GM08714 (cell line): ENCODE measurements around the gene OR14A2.
"Not testable (repeated sequence)": the region's sequence is repeated elsewhere in the genome, so short reads cannot be mapped to it uniquely, and the experiment has no call there.

Experiments
- H3K4me3 ChIP-seq: fragments of 200-500 bp; sonication (Bioruptor generic); 2 replicates; pipeline ENCODE4 v1.5.1; 2014; ENCODE audit warnings: mild to moderate bottlenecking, low read length, inconsistent platforms
- ZNF274 ChIP-seq: IDR thresholded peaks from 2 replicates; pipeline ENCODE4 v1.6.1; 2012; ENCODE audit warnings: mild to moderate bottlenecking, low read depth, low read length

The OR14A2 gene

DNA sequence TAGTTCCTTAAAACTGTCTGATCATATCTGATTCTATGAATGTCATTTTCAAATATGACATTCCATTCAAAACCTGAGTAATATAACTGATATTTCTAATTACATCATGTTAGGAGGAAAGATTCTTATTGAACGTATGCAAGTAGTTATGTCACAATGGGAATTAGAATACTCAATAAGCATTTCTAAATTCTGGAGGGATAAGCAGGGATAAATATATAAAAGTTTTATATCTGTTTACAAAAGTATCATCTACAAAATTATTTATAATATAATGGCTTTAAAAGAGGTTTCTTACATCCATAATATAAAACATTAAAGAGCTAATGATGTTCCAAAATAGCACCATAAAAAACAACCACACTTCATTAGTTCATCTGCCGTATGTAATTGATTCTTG lies at the start of gene OR14A2:
TSS of gene OR14A2 (minus strand) at position 101 of the 400 bp plus-strand sequence.
- no peak within 1 kb of the TSS for H3K4me3 ChIP-seq
- TF ChIP-seq ZNF274 = no peak

DNA sequence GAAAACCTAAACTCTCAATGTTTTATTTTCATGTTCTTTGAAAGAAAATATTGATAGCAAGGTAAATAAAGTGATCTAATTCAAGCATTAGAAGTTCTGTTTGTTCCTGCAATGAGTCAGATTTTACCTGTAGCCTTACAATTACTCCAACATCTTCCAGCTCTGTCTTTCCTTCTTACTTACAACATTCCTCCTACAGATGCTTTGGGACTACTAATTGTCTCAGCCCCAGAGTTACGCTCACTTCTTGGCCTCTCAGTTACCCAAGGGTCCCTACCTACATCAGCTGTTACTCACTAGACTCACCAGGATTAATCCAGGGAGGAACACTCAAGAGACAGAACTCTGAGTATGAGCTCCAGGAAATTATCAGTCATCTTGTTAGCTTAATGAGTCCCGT lies 49.6 kb upstream of the OR14A2 start:
- TF ChIP-seq ZNF274 = no peak
- H3K4me3 ChIP-seq = no peak overlapping the region

DNA sequence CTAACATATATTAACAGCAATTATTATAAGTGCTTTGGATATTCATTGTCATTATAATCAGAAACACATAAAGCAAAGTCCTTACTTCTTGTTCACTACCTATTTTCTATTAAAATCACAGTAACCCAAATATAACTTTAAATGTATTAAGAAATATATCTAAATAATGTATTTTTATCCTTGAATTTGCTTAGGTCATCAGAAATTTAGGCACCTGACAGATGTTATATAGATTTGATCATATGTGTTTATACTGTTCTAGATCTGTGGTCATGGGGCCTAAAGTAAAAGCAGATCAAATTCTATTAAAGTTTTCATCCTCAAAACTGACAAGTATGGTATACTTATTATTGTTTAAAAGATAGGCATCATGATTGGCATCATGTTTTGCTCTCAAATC lies 21.7 kb upstream of the OR14A2 start:
- H3K4me3 ChIP-seq = no peak overlapping the region
- no peak for TF ChIP-seq ZNF274

DNA sequence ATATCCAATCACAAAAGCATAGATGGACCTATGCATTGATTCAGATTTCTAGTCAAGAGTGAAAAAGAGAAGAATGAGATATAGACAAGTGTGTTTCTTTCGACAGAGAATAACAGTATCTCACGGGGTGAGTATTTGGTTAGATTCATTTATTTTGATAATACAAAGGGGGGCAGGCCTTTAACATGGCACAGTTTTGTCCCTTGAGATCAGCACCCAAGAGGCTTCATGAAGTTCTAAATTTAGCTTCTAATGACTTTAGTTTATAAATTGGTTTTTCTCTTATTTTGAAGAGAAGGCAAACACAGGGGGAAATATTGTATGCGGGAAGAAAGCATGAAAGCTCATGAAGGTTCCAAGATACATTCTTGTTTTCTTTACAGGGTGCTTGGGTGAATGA lies 12.5 kb upstream of the OR14A2 start, which contains the start of gene OR1C1:
TSS of gene OR1C1 (minus strand) at position 101 of the 400 bp plus-strand sequence. CDS start 2,150 bp downstream, outside the sequence.
- no peak for TF ChIP-seq ZNF274
- H3K4me3 ChIP-seq = no peak within 1 kb of the TSS

DNA sequence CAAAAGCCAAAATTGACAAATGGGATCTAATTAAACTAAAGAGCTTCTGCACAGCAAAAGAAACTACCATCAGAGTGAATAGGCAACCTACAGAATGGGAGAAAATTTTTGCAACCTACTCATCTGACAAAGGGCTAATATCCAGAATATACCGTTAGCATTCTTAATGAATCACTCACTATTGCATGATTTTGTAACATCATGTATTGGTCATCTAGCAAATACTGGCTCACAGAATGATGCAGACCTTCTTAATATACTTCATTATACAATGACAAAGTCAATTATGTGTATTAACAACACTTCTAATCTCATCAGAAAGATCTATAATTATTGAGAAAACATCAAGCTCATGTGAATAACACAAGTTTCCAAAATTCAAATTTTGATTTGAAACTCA lies 6.4 kb upstream of the OR14A2 start:
- not testable (repeated sequence) for H3K4me3 ChIP-seq

DNA sequence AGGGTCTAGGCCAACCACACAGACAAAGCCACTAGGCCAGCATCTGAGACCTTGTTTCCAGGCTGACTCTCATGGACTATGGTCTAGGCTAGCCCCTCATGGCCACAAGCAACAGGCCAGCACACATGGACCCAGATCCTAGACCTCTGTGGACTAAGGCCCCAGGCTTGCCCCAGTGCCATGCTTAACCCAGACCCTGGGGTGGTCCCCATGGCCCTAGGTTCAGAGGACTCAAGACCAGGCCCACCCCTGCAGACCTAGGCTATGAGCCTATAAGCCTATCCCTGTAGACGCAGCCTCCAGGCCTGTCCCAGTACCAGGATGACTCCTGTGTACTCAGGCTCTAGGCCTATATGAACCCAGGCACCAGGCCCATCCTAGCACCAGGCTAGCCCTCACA lies 1.9 kb upstream of the OR14A2 start:
- TF ChIP-seq ZNF274 = no peak

DNA sequence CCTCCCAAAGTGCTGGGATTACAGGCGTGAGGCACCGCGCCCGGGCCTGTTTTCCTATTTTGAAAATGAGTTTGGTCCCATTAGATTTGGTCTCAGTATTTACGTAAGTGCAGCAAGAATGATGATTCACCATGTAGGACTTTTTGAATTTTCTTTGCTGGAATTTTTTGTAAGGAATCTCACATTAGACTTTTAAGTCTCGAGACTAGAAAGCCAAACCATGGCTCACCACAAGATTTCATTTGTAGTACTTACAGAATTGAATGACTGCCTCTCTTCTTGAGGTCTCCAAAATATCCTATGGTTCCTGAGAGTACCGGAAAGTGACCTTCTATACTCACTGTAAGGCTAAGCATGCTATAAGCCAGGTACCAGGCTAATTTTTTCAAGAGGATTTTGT lies 325 bp downstream of the OR14A2 start:
- no peak overlapping the region for H3K4me3 ChIP-seq
- TF ChIP-seq ZNF274 = no peak

More for the DNA sequence above, 1.9 kb upstream of the OR14A2 start:
- no peak overlapping the region for H3K4me3 ChIP-seq

DNA sequence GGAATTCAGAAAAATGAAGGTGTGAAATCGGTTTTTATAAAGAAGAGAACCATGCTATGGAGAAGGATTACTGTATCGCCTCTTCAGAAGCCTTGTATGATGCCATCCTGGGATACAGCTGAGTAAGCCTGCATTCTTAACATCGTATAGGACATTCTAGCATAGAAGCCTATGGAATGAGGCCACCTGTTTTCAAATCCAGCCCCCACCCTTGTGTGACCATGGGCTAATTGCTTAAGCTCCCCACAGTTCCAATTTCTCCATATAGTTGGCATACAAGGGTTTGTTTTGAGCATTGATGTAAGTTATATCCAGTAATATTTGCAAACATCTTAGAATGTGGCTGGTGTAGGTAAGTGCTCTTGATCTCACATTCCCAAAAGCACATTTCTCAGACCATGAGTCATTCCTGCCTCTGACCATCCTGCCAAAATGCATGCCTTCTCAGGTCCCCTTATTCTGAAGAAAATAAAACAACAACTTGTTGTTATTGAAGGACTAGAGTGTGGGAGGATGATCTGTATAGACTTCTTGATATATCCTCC lies 1.5 kb downstream of the OR14A2 start:
- no peak overlapping the region for H3K4me3 ChIP-seq
- no peak for TF ChIP-seq ZNF274

DNA sequence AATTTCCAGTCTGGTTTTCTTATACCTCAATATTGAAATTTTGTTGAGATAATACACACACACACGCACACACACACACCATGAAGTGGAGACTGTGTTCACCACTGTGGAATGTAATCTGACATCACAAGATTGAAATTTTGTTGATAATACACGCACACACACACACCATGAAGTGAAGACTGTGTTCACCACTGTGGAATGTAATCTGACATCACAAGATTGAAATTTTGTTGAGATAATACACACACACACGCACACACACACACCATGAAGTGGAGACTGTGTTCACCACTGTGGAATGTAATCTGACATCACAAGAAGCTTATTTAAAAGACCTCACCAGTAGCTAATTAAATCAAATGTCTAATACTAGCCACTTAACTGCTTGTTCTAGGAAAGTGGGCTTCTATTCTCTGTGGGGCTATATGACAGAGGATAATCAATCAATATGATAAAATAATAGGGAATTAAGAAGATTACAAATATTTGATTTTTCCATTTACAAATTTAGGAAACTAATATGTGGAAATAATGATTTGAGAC lies 5.7 kb downstream of the OR14A2 start:
- not testable (repeated sequence) for H3K4me3 ChIP-seq

DNA sequence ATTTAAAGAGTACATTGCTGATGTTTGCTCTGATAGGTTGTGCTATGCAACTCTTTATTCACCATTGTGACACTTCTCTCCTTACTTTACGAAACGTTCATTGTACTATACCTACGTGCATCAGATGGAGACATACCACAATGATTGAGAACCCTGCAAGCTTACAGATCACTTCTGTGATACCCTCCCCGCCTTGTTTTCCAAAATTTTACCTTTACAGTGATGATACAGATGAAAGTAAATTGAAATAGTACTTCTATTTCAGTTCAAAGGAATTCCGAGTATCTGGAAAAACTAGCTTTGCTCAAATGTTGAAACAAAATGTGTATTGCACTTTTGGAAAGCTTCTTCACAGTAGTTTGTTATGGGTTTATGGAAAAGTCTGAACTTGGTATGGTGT lies 6.2 kb downstream of the OR14A2 start:
- no peak overlapping the region for H3K4me3 ChIP-seq
- TF ChIP-seq ZNF274 = no peak

DNA sequence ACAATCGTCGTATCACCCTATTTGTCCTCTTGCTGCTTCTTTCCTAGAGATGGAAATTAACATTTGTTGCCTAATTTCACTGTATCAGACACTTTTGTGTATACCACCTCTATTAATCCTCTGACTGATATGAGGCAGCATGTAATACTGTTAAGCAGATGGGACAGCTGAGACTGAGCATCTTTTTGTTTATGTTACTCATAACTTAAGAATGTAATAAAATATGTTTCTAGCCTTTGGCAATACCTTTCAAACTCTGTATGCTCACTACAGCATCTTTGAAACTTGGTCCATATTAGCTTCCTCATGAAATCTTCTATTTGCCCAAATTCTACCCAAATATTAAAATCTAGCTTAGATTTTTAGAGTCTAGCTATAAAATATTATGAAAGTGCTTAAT lies 7.2 kb downstream of the OR14A2 start:
- TF ChIP-seq ZNF274 = no peak
- no peak overlapping the region for H3K4me3 ChIP-seq

DNA sequence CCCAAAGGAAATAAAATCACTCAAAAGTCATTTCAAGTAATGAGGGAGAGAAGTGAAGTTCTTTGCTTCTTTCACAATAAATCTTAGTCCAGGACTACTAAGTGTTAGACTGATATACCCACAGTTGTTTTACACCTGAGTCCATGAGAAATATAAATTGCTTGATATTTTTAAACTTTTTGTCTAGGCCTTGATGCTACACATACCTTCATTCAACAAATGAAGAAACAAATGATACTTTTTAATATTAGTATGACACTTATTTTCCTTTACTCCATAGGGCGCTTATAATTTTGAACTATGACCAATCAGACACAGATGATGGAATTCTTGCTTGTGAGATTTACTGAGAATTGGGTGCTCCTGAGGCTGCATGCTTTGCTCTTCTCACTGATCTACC lies 9.6 kb downstream of the OR14A2 start, which contains the start of gene OR14K1:
TSS of gene OR14K1 (plus strand) at position 301 of the 400 bp plus-strand sequence. CDS start at position 301, 0 bp downstream.
- TF ChIP-seq ZNF274 = no peak

DNA sequence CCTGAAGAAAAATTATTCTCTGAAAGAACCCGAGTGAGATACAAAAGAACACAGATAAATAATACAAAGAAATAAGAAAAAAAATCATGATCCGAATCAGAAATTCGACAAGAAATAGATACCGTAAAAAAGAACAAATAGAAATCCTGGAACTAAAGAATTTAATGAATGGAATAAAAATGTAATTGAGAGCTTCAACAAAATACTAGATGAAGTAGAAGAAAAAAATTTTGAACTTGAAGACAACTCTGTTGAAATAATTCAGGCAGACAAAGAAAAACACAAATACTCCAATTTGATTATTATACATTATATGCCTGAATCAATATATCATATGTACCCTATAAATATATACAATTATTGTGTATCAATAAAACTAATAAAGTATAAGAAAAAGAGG lies 26.7 kb downstream of the OR14A2 start:
- TF ChIP-seq ZNF274 = no peak
- H3K4me3 ChIP-seq = no peak overlapping the region

More for the DNA sequence above, 9.6 kb downstream of the OR14A2 start, which contains the start of gene OR14K1:
- H3K4me3 ChIP-seq = no peak within 1 kb of the TSS

DNA sequence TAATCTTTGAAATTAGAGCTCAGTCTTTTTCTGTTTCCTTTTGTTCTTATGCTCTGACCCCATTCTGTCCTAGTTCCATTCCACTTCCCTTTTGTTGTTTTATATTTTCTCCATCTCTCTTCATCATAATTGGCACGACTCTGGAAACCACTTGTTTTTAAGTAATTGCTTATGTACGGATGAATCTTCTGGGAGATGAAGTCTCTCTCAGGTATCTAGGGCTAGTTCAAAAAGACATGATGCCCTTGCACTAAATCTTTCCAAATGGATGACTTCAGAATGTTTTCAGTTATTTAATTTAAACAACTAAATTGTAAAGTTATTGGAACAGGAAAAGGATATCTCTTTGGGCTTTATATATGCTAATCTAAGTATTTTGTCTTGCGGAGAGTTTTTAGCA lies 31.4 kb downstream of the OR14A2 start, which contains the start of gene OR6F1:
TSS of gene OR6F1 (minus strand) at position 101 of the 400 bp plus-strand sequence. CDS start 3,891 bp downstream, outside the sequence.
- no peak for TF ChIP-seq ZNF274
- no peak within 1 kb of the TSS for H3K4me3 ChIP-seq

DNA sequence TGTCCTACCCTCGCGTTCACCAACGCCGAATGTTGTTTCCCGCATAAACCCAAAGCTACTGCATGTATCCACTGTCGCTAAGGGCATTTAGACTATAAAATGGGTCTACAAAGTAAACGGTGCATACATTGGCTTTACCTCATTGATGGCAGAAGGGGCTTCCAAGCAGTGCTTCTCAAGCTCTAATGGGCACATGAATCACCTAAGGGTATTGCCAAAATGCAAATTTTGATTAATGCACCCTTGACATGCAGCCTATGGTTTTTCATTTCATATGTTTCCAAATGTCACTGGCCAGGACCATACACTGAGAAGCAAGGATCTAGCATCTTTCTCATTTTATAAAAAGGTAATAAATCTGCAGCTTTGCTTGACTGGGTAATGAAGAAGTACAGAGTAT lies 34.2 kb downstream of the OR14A2 start:
- TF ChIP-seq ZNF274 = no peak
- no peak overlapping the region for H3K4me3 ChIP-seq

DNA sequence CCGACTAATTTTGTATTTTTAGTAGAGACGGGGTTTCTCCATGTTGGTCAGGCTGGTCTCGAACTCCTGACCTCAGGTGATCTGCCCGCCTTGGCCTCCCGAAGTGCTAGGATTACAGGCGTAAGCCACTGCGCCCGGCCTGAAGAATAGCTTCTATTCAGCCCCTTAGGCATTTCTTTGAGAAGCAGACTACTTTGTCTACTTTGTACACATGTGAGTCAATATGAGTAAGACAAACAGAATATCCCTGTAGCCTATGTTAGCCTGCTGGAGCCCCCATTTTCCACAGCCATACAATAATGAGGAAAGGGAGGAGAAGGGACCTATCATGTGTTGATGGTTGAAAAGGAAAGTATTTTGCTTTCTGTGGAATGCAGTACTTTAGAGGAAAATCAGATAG lies 37.3 kb downstream of the OR14A2 start:
- not testable (repeated sequence) for H3K4me3 ChIP-seq
